Measurements from ENCODE around the gene EGFLAM.

EGFLAM gene

DNA sequence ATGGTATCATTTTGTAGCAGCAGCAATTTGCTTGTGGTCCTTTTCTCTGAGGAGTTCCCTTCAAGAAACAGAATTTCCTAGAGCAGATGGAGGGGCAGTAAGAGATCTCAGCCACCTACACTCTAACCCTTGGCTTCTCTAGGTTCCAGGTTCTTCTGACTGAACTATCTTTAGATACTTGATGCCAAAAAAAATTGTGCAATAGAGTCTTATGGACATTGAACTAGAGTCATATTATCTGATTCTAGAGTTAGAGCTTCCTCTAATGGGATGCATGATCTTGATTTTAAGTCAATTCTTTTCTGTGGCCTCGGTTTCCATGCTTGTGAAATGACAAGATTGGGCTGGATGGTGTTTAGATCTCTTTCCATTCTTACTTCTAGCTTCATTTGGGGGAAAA is 142.8 kb downstream of the EGFLAM start:
- TF ChIP-seq, protein P1, sequence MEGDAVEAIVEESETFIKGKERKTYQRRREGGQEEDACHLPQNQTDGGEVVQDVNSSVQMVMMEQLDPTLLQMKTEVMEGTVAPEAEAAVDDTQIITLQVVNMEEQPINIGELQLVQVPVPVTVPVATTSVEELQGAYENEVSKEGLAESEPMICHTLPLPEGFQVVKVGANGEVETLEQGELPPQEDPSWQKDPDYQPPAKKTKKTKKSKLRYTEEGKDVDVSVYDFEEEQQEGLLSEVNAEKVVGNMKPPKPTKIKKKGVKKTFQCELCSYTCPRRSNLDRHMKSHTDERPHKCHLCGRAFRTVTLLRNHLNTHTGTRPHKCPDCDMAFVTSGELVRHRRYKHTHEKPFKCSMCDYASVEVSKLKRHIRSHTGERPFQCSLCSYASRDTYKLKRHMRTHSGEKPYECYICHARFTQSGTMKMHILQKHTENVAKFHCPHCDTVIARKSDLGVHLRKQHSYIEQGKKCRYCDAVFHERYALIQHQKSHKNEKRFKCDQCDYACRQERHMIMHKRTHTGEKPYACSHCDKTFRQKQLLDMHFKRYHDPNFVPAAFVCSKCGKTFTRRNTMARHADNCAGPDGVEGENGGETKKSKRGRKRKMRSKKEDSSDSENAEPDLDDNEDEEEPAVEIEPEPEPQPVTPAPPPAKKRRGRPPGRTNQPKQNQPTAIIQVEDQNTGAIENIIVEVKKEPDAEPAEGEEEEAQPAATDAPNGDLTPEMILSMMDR (IDR thresholded peaks at IDR 0.05; ENCODE audit: low read depth, low read length), result no peak
- DNase-seq (ENCODE audit: extremely low read depth, low read depth), result no peak

DNA sequence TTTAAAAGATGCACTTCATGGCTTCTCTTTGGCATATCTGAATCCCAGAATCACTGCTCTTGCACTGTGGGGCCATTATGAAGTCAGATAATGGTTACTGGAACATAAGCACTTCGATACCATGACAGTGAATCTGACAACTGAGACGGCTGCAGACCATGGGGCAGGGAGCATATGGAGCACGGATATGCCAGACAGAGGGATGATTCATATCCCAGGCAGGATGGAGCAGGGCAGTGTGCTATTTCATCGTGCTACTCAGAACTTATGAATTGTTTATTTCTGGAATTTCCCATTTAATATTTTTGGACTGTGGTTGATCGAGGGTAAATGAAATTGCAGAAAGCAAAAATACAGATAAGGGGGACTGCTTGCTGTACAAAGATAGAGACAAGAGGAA is 145.0 kb downstream of the EGFLAM start:
- DNase-seq (ENCODE audit: extremely low read depth, low read depth), result no peak
- TF ChIP-seq, protein P1 (IDR thresholded peaks at IDR 0.05; ENCODE audit: low read depth, low read length), result no peak

DNA sequence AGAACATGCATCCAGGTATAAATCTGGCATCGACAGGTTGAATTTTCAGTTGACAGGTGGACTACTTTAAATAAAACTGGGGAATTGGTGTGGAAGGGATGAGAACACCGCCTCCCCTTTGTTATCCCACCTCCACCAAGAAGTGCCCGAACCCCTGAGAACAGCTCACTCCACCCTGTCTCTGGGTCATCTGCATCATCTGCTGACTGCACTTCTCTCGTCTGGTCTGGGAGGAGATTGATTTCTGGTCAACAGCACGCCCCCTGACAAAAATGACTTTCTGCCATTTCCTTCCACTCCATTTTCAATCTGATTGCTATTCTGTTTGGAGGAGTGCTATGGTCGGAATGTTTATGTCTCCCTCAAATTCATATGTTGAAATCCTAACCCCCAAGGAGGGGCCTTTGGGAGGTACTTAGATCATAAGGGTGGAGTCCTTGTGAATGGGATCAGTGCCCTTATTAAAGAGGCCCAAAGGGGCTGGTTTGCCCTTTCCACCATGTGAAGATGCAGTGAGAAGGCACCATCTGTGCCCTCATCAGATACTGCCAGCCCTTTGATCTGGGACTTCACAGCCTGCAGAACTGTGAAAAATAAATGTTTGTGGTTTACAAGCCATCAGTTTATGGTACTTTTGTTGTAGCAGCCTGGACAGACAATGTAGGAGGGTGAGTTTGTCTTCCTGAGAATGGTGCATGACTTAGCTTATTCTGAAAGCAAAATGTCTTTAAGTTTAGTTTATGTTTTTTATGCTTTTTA is 145.7 kb downstream of the EGFLAM start:
- TF ChIP-seq, protein P1 (IDR thresholded peaks at IDR 0.05; ENCODE audit: low read depth, low read length), result no peak
- no peak for DNase-seq (ENCODE audit: extremely low read depth, low read depth)

DNA sequence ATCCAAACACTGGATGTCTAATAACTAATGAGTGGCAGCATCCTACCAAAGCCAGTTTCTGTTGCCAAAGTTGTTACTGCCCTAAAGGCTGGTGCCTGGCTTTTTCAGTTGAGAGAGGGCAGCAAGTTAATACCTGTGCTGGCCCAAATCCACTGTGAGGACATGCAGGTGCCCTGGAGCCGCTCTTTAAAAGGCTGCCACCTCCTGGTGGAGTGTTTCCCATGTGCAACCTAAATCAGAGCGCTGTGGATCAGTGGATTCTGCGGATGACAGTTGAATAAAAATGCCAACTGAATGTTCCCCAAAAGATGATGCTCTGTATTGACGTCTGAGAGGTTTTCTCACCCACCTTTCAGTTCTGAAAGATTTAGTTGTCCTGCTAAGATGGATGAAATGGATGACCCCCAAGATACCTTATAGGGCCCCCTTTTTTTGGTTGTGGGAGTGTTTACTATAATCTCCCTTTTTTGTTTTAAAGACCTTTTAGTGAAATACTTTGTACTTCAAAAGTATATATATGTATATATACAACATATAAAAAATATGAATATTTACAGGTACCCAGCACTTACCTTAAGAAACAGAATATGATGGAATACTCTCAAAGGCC is 146.4 kb downstream of the EGFLAM start:
- no peak for DNase-seq (ENCODE audit: extremely low read depth, low read depth)
- TF ChIP-seq, protein P1 (IDR thresholded peaks at IDR 0.05; ENCODE audit: low read depth, low read length), result no peak; the same call in 1 of the 2 replicates

DNA sequence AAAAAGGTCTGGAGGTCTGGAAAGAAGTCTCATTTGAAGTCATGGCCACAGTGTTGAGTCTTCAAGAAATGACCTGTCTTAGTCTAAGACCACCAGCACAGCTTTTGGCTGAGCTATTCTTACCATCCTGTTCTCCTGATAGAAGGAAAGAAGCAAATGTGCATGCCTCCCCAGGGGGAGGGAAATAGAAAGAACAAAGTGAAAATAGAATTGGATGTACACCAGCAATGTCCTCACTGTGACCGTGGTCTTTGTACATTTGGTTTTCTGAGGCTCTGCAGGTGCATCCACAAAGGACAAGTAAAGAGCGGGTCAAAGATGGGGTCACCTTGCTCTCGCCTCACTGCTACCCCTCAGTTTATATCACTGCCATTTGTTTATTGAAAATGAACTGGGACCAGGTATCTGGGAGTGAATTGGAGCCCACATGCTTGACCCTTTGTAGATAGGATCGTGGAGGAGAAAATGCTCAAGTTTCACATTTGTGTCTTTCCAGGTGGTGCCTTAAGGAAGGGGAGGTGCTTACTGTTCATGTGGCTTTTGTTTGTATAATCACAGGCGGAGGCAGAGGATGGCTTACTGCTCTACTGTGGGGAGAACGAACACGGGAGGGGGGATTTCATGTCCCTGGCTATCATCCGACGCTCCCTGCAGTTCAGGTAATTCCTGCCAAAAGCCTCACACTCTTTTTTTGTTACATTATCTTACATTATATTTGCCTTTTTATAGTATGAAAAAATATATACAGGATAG is 150.3 kb downstream of the EGFLAM start:
- TF ChIP-seq, protein P1 (IDR thresholded peaks at IDR 0.05; ENCODE audit: low read depth, low read length), result no peak

DNA sequence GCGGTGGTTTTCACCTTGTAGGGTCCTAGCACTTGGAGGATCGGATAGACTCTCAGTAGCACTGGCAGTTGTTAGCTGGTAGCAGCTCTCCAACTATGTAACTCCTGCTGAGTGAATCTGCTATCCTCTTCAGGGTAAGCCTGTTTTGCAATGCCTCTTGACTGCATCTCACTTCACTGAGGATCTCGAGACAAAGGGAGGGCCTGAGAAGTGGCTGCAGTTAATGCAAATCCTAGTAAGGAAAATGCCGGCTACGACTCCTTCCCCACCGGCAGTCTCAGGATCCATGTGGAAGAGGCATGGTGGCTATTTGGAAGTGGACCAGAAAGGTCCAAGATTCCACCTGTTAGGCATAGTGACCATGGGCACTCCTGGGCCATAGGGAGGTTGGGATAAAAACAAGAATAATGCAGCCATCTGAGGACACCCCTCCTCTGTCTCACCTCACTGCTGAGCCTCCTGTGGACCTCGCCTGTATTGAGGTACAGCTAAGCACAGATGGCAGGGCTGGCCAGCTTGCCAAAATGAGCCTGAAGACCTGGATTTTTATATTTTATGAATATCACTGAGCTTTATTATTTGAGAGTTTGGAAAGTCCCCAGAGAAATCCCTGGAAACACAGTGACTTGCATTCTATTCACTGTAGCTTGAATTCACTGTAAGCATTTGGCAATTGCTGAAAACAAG is 152.1 kb downstream of the EGFLAM start:
- TF ChIP-seq, protein P1 (IDR thresholded peaks at IDR 0.05; ENCODE audit: low read depth, low read length), result no peak
- no peak for DNase-seq (ENCODE audit: extremely low read depth, low read depth)

More for the DNA sequence above, 150.3 kb downstream of the EGFLAM start:
- no peak for DNase-seq (ENCODE audit: extremely low read depth, low read depth)
